Measurements from ENCODE around the gene GBP7. TPM values are rescaled to one million over a fixed set of nuclear protein-coding genes. Genes with fewer than 3 reads are reported as not detected.

The GBP7 gene, protein sequence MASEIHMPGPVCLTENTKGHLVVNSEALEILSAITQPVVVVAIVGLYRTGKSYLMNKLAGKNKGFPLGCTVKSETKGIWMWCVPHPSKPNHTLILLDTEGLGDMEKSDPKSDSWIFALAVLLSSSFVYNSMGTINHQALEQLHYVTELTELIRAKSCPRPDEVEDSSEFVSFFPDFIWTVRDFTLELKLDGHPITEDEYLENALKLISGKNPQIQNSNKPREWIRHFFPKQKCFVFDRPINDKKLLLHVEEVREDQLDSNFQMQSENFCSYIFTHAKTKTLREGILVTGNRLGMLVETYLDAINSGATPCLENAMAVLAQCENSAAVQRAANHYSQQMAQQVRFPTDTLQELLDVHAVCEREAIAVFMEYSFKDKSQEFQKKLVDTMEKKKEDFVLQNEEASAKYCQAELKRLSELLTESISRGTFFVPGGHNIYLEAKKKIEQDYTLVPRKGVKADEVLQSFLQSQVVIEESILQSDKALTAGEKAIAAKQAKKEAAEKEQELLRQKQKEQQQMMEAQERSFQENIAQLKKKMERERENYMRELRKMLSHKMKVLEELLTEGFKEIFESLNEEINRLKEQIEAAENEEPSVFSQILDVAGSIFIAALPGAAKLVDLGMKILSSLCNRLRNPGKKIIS
- total RNA-seq (2022; extraction: Qiagen RNA extraction; ENCODE audit: low read depth): not detected in 5 replicates

GRCh38 chr1:89175601-89176256 is at the start of gene GBP7:
Gene GBP7 (minus strand): TSS chr1:89176003. CDS start chr1:89171935, 4,068 bp downstream.

GRCh38 chr1:89198491-89199072 is 22.8 kb upstream of the GBP7 start, which contains the start of gene GBP4:
Gene GBP4 (minus strand): TSS chr1:89198942. CDS start chr1:89198834, 108 bp downstream.

GRCh38 chr1:89125913-89126580 is 49.8 kb downstream of the GBP7 start, which contains the start of gene GBP2:
Gene GBP2 (minus strand): TSS chr1:89126114. CDS start chr1:89121966, 4,148 bp downstream.

Other genes with a start within 250 kb of the GBP7 start
- gene KYAT3, start 183.4 kb downstream of the GBP7 start, total RNA-seq (2022; extraction: Qiagen RNA extraction; ENCODE audit: low read depth): 3.6 to 8.4 TPM (median 7.3 TPM) in 5 replicates
- 1.5 to 2.4 TPM (median 2.0 TPM) in 5 replicates for gene RBMXL1, start 183.4 kb downstream of the GBP7 start, total RNA-seq (2022; extraction: Qiagen RNA extraction; ENCODE audit: low read depth)
- gene GBP3, start 153.1 kb downstream of the GBP7 start, total RNA-seq (2022; extraction: Qiagen RNA extraction; ENCODE audit: low read depth): 1.1 to 1.8 TPM (median 1.6 TPM) in 5 replicates
- 0.08 to 0.34 TPM (median 0.12 TPM) in 4 of 5 replicates, not detected in the other for gene GBP1, start 110.8 kb downstream of the GBP7 start, total RNA-seq (2022; extraction: Qiagen RNA extraction; ENCODE audit: low read depth)
- gene GBP2, start 49.9 kb downstream of the GBP7 start, total RNA-seq (2022; extraction: Qiagen RNA extraction; ENCODE audit: low read depth): 0.65 to 1.3 TPM (median 0.87 TPM) in 5 replicates
- 0.03 TPM in 1 of 5 replicates, not detected in the others for gene GBP4, start 22.9 kb upstream of the GBP7 start, total RNA-seq (2022; extraction: Qiagen RNA extraction; ENCODE audit: low read depth)
- gene GBP5, start 96.9 kb upstream of the GBP7 start, total RNA-seq (2022; extraction: Qiagen RNA extraction; ENCODE audit: low read depth): not detected in 5 replicates
- gene GBP6, start 188.1 kb upstream of the GBP7 start, total RNA-seq (2022; extraction: Qiagen RNA extraction; ENCODE audit: low read depth): not detected in 5 replicates